NB4 (cell line): ENCODE data around the gene RPS15.

Experiments
- DNase-seq: peaks from one replicate; pipeline ENCODE4 v3.0.0; 2010; ENCODE audit warnings: low read depth
- H3K4me3 ChIP-seq: one replicate; pipeline ENCODE4 v1.5.1; 2011; ENCODE audit warnings: mild to moderate bottlenecking, low read depth, low read length, moderate library complexity
- MYC ChIP-seq: IDR thresholded peaks from 2 replicates; pipeline ENCODE4 v1.6.1; 2011; ENCODE audit warnings: low read depth, low read length
- POLR2A ChIP-seq: IDR thresholded peaks from 2 replicates; pipeline ENCODE4 v1.6.1; 2011; ENCODE audit warnings: mild to moderate bottlenecking; ENCODE audit not compliant: insufficient read length; ENCODE audit errors: extremely low read depth
- TF ChIP-seq, protein P1 (sequence below): IDR thresholded peaks from 2 replicates; pipeline ENCODE4 v1.6.1; 2011; ENCODE audit warnings: low read depth, low read length
- TF ChIP-seq, protein P2 (sequence below): IDR thresholded peaks from one replicate; pipeline ENCODE4 v1.5.1; 2012; ENCODE audit warnings: low read depth, low read length

Gene RPS15

DNA sequence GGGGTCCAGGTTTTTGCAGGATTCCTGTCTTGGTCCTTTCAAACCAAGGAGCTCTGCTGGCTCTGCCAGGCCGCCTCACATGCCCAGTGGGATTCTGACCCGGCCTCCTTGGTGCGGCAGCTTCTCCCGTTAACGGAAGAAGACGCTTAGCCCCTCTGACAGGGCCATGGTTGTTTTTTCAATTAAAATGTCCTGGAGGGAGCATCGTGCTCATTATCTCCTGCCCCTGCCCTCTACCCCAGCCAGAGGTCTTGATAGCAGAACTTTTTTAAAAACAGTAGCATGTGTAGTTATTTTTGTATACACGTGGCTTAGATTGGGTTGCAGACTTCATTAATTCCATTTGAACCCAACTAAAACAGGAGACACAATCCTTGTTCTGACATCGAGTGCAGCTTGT lies 11.5 kb upstream of the RPS15 start:
- DNase-seq: no peak
- no peak overlapping the region for H3K4me3 ChIP-seq
- TF ChIP-seq, protein P1, sequence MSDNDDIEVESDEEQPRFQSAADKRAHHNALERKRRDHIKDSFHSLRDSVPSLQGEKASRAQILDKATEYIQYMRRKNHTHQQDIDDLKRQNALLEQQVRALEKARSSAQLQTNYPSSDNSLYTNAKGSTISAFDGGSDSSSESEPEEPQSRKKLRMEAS: no peak
- TF ChIP-seq, protein P2, sequence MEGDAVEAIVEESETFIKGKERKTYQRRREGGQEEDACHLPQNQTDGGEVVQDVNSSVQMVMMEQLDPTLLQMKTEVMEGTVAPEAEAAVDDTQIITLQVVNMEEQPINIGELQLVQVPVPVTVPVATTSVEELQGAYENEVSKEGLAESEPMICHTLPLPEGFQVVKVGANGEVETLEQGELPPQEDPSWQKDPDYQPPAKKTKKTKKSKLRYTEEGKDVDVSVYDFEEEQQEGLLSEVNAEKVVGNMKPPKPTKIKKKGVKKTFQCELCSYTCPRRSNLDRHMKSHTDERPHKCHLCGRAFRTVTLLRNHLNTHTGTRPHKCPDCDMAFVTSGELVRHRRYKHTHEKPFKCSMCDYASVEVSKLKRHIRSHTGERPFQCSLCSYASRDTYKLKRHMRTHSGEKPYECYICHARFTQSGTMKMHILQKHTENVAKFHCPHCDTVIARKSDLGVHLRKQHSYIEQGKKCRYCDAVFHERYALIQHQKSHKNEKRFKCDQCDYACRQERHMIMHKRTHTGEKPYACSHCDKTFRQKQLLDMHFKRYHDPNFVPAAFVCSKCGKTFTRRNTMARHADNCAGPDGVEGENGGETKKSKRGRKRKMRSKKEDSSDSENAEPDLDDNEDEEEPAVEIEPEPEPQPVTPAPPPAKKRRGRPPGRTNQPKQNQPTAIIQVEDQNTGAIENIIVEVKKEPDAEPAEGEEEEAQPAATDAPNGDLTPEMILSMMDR: no peak
- TF ChIP-seq POLR2A (no peak), MYC (no peak)

DNA sequence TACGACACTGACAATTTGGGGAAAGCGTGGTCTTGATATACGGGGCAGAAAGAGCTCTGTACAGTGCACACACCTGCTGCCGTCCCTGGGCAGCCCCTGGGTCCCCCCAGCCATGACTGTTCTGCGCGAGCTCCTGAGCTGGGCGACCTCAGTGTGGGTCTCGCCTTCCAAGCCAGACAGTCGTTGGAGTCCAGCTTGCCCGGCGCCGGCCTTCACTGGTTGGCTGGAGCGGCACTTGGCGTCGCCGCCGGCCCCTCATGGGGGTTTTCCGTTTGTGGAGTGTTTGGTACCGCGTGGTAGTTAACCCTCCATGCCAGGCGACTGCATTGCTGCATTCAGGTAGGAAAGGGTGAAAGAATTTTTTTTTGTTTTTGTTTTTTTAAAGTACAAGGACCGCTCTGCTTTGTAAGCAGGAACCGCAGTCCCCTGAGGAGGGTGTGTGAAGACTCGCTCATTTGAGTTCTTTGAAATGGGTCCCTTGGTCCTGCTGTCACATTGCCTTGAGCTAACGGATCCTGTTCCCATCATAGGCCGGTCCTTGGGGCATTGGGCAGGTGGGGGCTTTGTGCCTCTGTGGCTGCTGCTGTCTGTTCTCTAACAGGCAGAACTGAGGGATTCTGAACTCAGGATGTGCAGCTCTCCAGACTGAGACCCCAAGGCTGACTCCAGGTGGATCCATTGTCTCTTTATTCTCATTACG lies 10.8 kb upstream of the RPS15 start:
- DNase-seq: no peak
- H3K4me3 ChIP-seq: no peak overlapping the region
- TF ChIP-seq POLR2A: no peak
- TF ChIP-seq, protein P1: no peak
- no peak for TF ChIP-seq MYC
- TF ChIP-seq, protein P2: no peak

DNA sequence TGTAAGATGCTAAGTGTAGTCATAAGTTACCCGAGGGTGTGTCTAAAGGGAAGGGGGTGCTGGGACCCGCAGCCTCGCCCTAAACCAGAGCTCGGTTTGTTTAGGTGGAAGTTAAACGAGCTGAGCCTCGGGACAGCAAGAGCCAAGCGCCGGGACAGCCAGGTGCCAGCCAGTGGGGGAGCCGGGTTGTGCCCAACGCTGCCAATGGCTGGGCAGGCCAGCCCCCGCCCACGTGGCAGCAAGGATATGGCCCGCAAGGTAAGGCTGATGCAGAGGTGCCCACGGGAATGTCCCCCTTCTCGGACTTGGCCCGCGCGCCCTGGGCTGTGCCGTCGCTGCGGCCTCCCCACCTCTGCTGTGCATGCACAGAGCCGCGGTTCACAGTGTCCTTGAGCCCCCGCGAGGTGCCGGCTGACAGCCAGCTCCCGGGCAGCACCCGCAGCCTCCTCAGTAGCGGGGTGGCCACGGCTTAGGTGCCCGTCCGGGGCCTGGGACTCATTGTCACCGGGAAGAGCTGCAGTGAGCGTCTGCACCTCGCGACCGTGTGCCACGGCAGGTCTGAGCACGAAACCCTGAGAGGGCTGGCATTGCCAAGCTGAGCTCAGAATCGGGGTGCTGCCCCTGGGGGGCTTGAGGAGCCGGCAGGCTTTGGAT lies 9.3 kb upstream of the RPS15 start:
- DNase-seq: no peak
- TF ChIP-seq, protein P1: no peak
- TF ChIP-seq, protein P2: no peak
- TF ChIP-seq MYC (no peak), POLR2A (no peak)
- no peak overlapping the region for H3K4me3 ChIP-seq

DNA sequence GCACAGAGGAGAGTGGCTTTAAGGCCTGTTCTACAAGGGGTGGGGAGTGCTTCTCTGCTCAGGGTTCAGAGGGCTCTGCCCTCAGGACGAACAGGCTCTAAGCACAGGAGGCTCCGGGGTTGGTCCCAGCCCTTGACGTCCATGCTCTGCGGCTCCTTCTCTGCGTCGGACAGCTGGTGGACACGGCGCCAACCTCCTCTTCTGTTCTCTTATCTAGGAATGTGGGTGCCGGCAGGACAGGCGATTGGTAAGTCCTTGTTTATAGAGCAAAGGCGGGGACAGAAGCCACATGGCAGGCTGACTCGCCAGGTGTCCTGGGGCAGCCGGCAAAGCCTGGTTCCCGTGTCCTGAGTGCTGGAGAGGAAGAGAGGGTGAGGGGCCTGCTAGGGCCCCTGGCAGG lies 8.4 kb upstream of the RPS15 start:
- TF ChIP-seq POLR2A: no peak
- TF ChIP-seq MYC: no peak
- TF ChIP-seq, protein P2: no peak
- TF ChIP-seq, protein P1: no peak
- no peak for DNase-seq
- no peak overlapping the region for H3K4me3 ChIP-seq

DNA sequence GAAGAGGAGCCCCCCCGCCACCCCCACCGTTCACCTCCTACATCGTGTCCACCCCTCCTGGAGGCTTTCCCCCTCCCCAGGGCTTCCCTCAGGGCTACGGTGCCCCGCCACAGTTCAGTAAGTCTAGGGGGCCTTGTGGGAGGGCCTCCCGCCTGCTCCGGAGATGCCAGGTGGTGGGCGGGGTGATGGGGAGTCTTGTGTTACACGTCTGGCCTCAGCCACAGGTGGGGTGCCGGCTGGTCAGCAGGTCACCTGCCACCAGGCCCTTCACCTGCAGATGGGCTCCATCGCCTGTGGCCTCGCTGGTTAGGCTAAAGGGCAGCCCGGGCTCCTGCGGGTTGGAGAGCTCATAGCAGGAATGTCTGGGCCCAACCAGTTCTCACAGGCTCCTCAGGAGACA lies 8.0 kb upstream of the RPS15 start:
- TF ChIP-seq MYC: no peak
- TF ChIP-seq, protein P1: no peak
- TF ChIP-seq POLR2A: no peak
- TF ChIP-seq, protein P2: no peak
- H3K4me3 ChIP-seq: no peak overlapping the region
- no peak for DNase-seq
